Fibroblast of skin of left biceps (primary cell): ENCODE data around the gene MRAP2.
"Not testable (repeated sequence)": the region's sequence is repeated elsewhere in the genome, so short reads cannot be mapped to it uniquely, and the experiment has no call there.

Experiments
- DNase-seq, 2 experiments: peaks; one replicate each; pipeline ENCODE4 v3.0.0-alpha.2; 2013; ENCODE audit warnings: low read depth in 2 of 2

The MRAP2 gene

GRCh38 chr6:84074988-84075781, 41.6 kb downstream of the MRAP2 start:
- DNase-seq = no peak

GRCh38 chr6:84077645-84078044, 44.1 kb downstream of the MRAP2 start:
- no peak for DNase-seq

- DNase-seq = no peak
Observed at GRCh38 chr6:84078335-84078734, 44.8 kb downstream of the MRAP2 start.

GRCh38 chr6:84081222-84081621, 47.6 kb downstream of the MRAP2 start:
- no peak for DNase-seq

- no peak for DNase-seq
Observed at GRCh38 chr6:84082689-84083265, 49.2 kb downstream of the MRAP2 start.

GRCh38 chr6:84084705-84085104, 51.1 kb downstream of the MRAP2 start:
- DNase-seq = not testable (repeated sequence)

GRCh38 chr6:84086056-84086455, 52.5 kb downstream of the MRAP2 start:
- DNase-seq = no peak

GRCh38 chr6:84086545-84087429, 53.2 kb downstream of the MRAP2 start:
- DNase-seq = no peak

- no peak for DNase-seq
Observed at GRCh38 chr6:84089081-84089480, 55.5 kb downstream of the MRAP2 start.

- no peak for DNase-seq
Observed at GRCh38 chr6:84089552-84089951, 56.0 kb downstream of the MRAP2 start.

GRCh38 chr6:84093441-84094435, 60.2 kb downstream of the MRAP2 start:
- no peak for DNase-seq

GRCh38 chr6:84095156-84095555, 61.6 kb downstream of the MRAP2 start:
- no peak for DNase-seq

- peak; percentile 21 to 23 for DNase-seq
Observed at GRCh38 chr6:84103029-84103428, 69.5 kb downstream of the MRAP2 start.

GRCh38 chr6:84105215-84105924, 71.8 kb downstream of the MRAP2 start:
- not testable (repeated sequence) for DNase-seq

GRCh38 chr6:84107495-84107894, 73.9 kb downstream of the MRAP2 start:
- DNase-seq = no peak

- DNase-seq = not testable (repeated sequence)
Observed at GRCh38 chr6:84111351-84111750, 77.8 kb downstream of the MRAP2 start.

GRCh38 chr6:84114933-84115594, 81.5 kb downstream of the MRAP2 start:
- DNase-seq = not testable (repeated sequence)

- no peak for DNase-seq
Observed at GRCh38 chr6:84118191-84118590, 84.6 kb downstream of the MRAP2 start.

GRCh38 chr6:84119277-84119676, 85.7 kb downstream of the MRAP2 start:
- no peak for DNase-seq

- no peak for DNase-seq
Observed at GRCh38 chr6:84123186-84123585, 89.6 kb downstream of the MRAP2 start.
